Central memory CD8-positive, alpha-beta T cell (primary cell): ENCODE results near the gene KHSRP.
"Not testable (repeated sequence)": the region's sequence is repeated elsewhere in the genome, so short reads cannot be mapped to it uniquely, and the experiment has no call there.

ENCODE experiments used
- ATAC-seq: fragments of 150-1000 bp; cut with Tn5 transposase; replicated peaks from 2 replicates; pipeline ENCODE4 v1.10.0; 2022; ENCODE audit warnings: mild to moderate bottlenecking, moderate FRiP score, moderate number of reproducible peaks; ENCODE audit not compliant: poor library complexity, severe bottlenecking; ENCODE audit errors: extremely low read depth
- DNase-seq, 2 donors: peaks; one replicate each; pipeline ENCODE4 v3.0.0; 2021; ENCODE audit warnings: low spot score in 2 of 2
- H3K27ac Mint-ChIP-seq: one replicate; pipeline ENCODE4 v1.8.0; 2022; ENCODE audit warnings: low read depth, mild to moderate bottlenecking, moderate library complexity, mixed read lengths
- H3K27me3 Mint-ChIP-seq: one replicate; pipeline ENCODE4 v1.8.0; 2022; ENCODE audit warnings: mixed read lengths
- H3K36me3 Mint-ChIP-seq: one replicate; pipeline ENCODE4 v1.8.0; 2022; ENCODE audit warnings: mild to moderate bottlenecking, moderate library complexity, mixed read lengths; ENCODE audit not compliant: insufficient read depth
- H3K4me1 Mint-ChIP-seq: one replicate; pipeline ENCODE4 v1.8.0; 2022; ENCODE audit warnings: mixed read lengths
- H3K4me3 Mint-ChIP-seq: one replicate; pipeline ENCODE4 v1.8.0; 2022; ENCODE audit warnings: mild to moderate bottlenecking, moderate library complexity, mixed read lengths
- H3K9me3 Mint-ChIP-seq: one replicate; pipeline ENCODE4 v1.8.0; 2022; ENCODE audit warnings: mixed read lengths

KHSRP gene

GRCh38 chr19:6442087-6442688 is 17.6 kb upstream of the KHSRP start:
- DNase-seq: no peak
- no peaks in the 10 kb centered on the region for H3K4me1 Mint-ChIP-seq
- H3K27ac Mint-ChIP-seq: no peak overlapping the region
- no peaks in the 10 kb centered on the region for H3K9me3 Mint-ChIP-seq
- H3K4me3 Mint-ChIP-seq: no peak overlapping the region
- H3K27me3 Mint-ChIP-seq: no peaks in the 10 kb centered on the region
- H3K36me3 Mint-ChIP-seq: no peaks in the 10 kb centered on the region
- ATAC-seq: no peak

- no peaks in the 10 kb centered on the region for H3K27me3 Mint-ChIP-seq
- H3K9me3 Mint-ChIP-seq: no peaks in the 10 kb centered on the region
- H3K4me3 Mint-ChIP-seq: no peak overlapping the region
- peak overlapping the region; percentile 46 for H3K27ac Mint-ChIP-seq
- no peaks in the 10 kb centered on the region for H3K36me3 Mint-ChIP-seq
- ATAC-seq (no peak), DNase-seq (no peak)
- H3K4me1 Mint-ChIP-seq: no peaks in the 10 kb centered on the region
Measured at GRCh38 chr19:6440905-6441304, 16.3 kb upstream of the KHSRP start.

GRCh38 chr19:6439743-6440142 is 15.1 kb upstream of the KHSRP start:
- no peaks in the 10 kb centered on the region for H3K9me3 Mint-ChIP-seq
- no peaks in the 10 kb centered on the region for H3K4me1 Mint-ChIP-seq
- no peak overlapping the region for H3K4me3 Mint-ChIP-seq
- H3K27me3 Mint-ChIP-seq: no peaks in the 10 kb centered on the region
- ATAC-seq (no peak), DNase-seq (no peak)
- H3K36me3 Mint-ChIP-seq: no peaks in the 10 kb centered on the region
- H3K27ac Mint-ChIP-seq: no peak overlapping the region

DNA sequence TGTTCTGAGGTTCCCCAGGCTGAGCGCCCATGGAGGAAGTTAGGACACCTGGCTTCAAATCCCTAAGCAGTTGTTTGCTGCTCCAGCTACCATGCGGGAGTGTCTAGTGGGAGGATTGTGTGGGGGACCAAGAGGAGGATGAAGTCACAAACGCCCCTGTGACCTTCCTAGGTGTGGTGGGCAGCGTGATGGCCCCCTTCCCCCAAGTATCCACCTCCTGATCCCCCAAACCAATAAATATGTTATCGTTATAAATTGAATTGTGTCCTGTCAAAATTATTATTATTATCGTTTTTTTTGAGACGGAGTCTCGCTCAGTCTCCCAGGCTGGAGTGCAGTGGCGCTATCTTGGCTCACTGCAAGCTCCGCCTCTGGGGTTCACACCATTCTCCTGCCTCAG is 9.1 kb upstream of the KHSRP start, which contains the start of gene SLC25A41:
Gene SLC25A41 (minus strand): TSS at position 101 of the 400 bp plus-strand sequence. CDS start 70 bp downstream, at position 31.
- DNase-seq (no peak), ATAC-seq (no peak)
- Mint-ChIP-seq H3K4me1 (peaks cover 11% of the 10 kb centered on the region), H3K36me3 (no peaks in the 10 kb centered on the region), H3K9me3 (no peaks in the 10 kb centered on the region), H3K4me3 (no peak within 1 kb of the TSS), H3K27me3 (no peaks in the 10 kb centered on the region), H3K27ac (no peak within 1 kb of the TSS)

DNA sequence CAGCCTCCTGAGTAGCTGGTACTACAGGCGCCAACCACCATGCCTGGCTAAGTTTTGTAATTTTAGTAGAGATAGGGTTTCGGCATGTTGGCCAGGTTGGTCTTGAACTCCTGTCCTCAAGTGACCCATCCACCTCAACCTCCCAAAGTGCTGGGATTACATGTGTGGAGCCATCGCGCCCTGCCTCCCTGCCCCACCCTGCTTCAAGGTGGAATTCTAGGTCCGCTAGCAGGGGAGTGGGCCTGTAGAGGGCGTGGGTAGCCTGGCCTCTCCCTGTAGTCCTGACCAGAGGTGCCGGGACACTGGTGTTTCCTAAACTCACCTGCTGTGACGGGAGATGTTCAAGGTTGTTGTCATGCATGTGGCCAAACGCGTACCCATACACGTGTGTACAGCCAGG is 8.6 kb upstream of the KHSRP start:
- Mint-ChIP-seq H3K9me3 (no peaks in the 10 kb centered on the region), H3K27ac (no peak overlapping the region), H3K4me3 (no peak overlapping the region), H3K4me1 (peaks cover 11% of the 10 kb centered on the region), H3K27me3 (no peaks in the 10 kb centered on the region), H3K36me3 (no peaks in the 10 kb centered on the region)
- ATAC-seq (no peak), DNase-seq (no peak)

- Mint-ChIP-seq H3K27me3 (no peaks in the 10 kb centered on the region), H3K36me3 (no peaks in the 10 kb centered on the region), H3K4me1 (peaks cover 11% of the 10 kb centered on the region), H3K9me3 (no peaks in the 10 kb centered on the region), H3K4me3 (no peak overlapping the region), H3K27ac (no peak overlapping the region)
- DNase-seq (no peak), ATAC-seq (no peak)
Measured at GRCh38 chr19:6431891-6432290, 7.3 kb upstream of the KHSRP start.

DNA sequence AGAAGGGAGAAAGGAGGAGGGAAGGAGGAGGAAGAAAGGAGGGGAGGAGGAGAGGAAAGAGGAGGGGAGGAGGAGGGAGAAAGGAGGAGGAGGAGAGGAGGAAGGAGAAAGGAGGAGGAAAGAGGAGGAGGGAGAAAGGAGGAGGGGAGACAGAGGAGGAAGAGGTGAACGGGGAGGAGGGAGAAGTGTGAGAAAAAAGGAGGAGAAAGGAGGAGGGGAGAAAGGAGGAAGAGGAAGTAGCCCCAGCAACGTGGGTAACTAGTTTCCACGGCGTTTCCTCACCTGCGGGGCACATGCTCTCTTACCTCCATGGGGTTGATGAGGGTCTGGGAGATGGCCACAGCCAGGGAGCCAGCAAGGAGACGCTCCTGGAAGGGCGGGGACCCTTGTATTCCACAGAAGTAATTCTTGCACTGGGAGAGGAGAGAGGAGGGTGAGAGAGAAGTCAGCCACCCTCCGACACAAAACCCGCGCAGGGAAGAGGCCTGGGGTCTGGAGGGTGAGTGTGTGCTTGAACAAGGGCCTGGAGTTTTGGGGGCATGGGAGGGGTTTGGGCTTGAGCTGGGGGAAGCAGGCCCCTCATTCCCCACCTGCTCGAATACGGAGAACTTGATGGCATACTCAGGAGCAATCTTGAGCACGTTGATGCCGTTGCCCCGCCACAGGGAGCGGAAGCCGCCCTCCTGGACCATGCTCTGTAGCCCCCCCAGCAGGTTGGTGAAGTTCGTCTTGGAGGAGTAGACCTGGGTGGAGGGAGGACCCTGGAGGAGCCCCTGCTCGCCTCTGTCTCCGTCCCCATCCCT is 5.0 kb upstream of the KHSRP start:
- Mint-ChIP-seq H3K27ac (peak overlapping the region; percentile 32), H3K4me1 (peaks cover 21% of the 10 kb centered on the region), H3K36me3 (peaks cover 6% of the 10 kb centered on the region), H3K4me3 (no peak overlapping the region), H3K27me3 (no peaks in the 10 kb centered on the region), H3K9me3 (no peaks in the 10 kb centered on the region)
- ATAC-seq (no peak), DNase-seq (no peak)

- H3K4me1 Mint-ChIP-seq: peaks cover 23% of the 10 kb centered on the region
- H3K27me3 Mint-ChIP-seq, ATAC-seq, DNase-seq, H3K9me3 Mint-ChIP-seq, H3K4me3 Mint-ChIP-seq, H3K36me3 Mint-ChIP-seq, H3K27ac Mint-ChIP-seq: not testable (repeated sequence)
Measured at GRCh38 chr19:6428692-6429418, 4.2 kb upstream of the KHSRP start.

- peaks cover 40% of the 10 kb centered on the region for H3K4me1 Mint-ChIP-seq
- H3K9me3 Mint-ChIP-seq: no peaks in the 10 kb centered on the region
- no peak overlapping the region for H3K4me3 Mint-ChIP-seq
- H3K27me3 Mint-ChIP-seq: no peaks in the 10 kb centered on the region
- H3K36me3 Mint-ChIP-seq: peaks cover 10% of the 10 kb centered on the region
- DNase-seq: no peak
- H3K27ac Mint-ChIP-seq: no peak overlapping the region
- ATAC-seq: no peak
Measured at GRCh38 chr19:6427131-6427530, 2.5 kb upstream of the KHSRP start.

- peak overlapping the region; percentile 72 for H3K27ac Mint-ChIP-seq
- ATAC-seq: no peak
- peak overlapping the region; percentile 69 for H3K4me3 Mint-ChIP-seq
- H3K9me3 Mint-ChIP-seq: no peaks in the 10 kb centered on the region
- H3K4me1 Mint-ChIP-seq: peaks cover 42% of the 10 kb centered on the region
- peaks cover 13% of the 10 kb centered on the region for H3K36me3 Mint-ChIP-seq
- no peaks in the 10 kb centered on the region for H3K27me3 Mint-ChIP-seq
- no peak for DNase-seq
Measured at GRCh38 chr19:6425732-6426620, 1.4 kb upstream of the KHSRP start.

- peaks cover 37% of the 10 kb centered on the region for H3K4me1 Mint-ChIP-seq
- H3K36me3 Mint-ChIP-seq: peaks cover 15% of the 10 kb centered on the region
- DNase-seq (peak; percentile 92 to 100), ATAC-seq (peak; percentile 91)
- H3K9me3 Mint-ChIP-seq: no peaks in the 10 kb centered on the region
- H3K27ac Mint-ChIP-seq: peak overlapping the region; percentile 72
- no peaks in the 10 kb centered on the region for H3K27me3 Mint-ChIP-seq
- peak overlapping the region; percentile 69 for H3K4me3 Mint-ChIP-seq
Measured at GRCh38 chr19:6424939-6425731, 524 bp upstream of the KHSRP start.
